IMR-90 (cell line): Measurements from ENCODE around the gene TMEM135. TPM values are rescaled to one million over a fixed set of nuclear protein-coding genes. Genes with fewer than 3 reads are reported as not detected.

Experiments
- ATAC-seq: fragments of 200-7000 bp; cut with Tn5 transposase; 2 replicates; pipeline ENCODE4 v1.9.1; 2020; ENCODE audit warnings: low read depth, mild to moderate bottlenecking, moderate library complexity
- BruUV-seq: library from RNA; stranded (reverse); fragments of 400-500 nt; replicated peaks from 2 replicates; lab custom pipeline; 2021; lab: Mats Ljungman, UMichigan
- CTCF ChIA-PET: fragments of 300-600 bp; formaldehyde crosslinking; extraction: SDS; loops from one replicate; lab custom pipeline; 2021; ENCODE audit warnings: antibody characterized with exemption; lab: Yijun Ruan, JAX
- POLR2A ChIA-PET: fragments of 300-600 bp; sonication (Branson Sonifier 250); formaldehyde crosslinking; loops from one replicate; lab custom pipeline; 2022; ENCODE audit warnings: antibody characterized with exemption; ENCODE audit not compliant: unreplicated experiment; lab: Charles Lee
- DNase-seq: peaks from one replicate; pipeline ENCODE4 v3.0.0; 2013
- H2AFZ ChIP-seq: replicated peaks from 2 replicates; pipeline ENCODE3; 2013; ENCODE audit warnings: low read length, mild to moderate bottlenecking; ENCODE audit not compliant: poor library complexity
- H2AK5ac ChIP-seq: 2 replicates; pipeline ENCODE4 v1.6.1; 2013; ENCODE audit warnings: low read depth, low read length, inconsistent platforms
- H2AK9ac ChIP-seq: replicated peaks from 2 replicates; pipeline ENCODE3; 2013; ENCODE audit warnings: mild to moderate bottlenecking, low read depth, low read length, moderate library complexity; ENCODE audit not compliant: poor library complexity
- H2BK120ac ChIP-seq: 2 replicates; pipeline ENCODE4 v1.6.1; 2013; ENCODE audit warnings: low read depth, low read length, inconsistent platforms
- H2BK15ac ChIP-seq: 3 replicates; pipeline ENCODE4 v1.6.1; 2013; ENCODE audit warnings: low read depth, low read length, inconsistent platforms
- H2BK20ac ChIP-seq: 2 replicates; pipeline ENCODE4 v1.6.1; 2013; ENCODE audit warnings: low read depth, mild to moderate bottlenecking, inconsistent platforms, low read length, moderate library complexity
- H2BK5ac ChIP-seq: 2 replicates; pipeline ENCODE4 v1.6.1; 2013; ENCODE audit warnings: mild to moderate bottlenecking, low read depth, low read length, inconsistent platforms; ENCODE audit not compliant: poor library complexity, severe bottlenecking
- H3K14ac ChIP-seq: replicated peaks from 2 replicates; pipeline ENCODE4 v1.6.1; 2013; ENCODE audit warnings: low read depth, low read length, inconsistent platforms
- H3K18ac ChIP-seq: 2 replicates; pipeline ENCODE4 v1.6.1; 2013; ENCODE audit warnings: low read depth, low read length, control low read depth
- H3K23ac ChIP-seq: 2 replicates; pipeline ENCODE4 v1.6.1; 2013; ENCODE audit warnings: low read depth, low read length, inconsistent platforms
- H3K27ac ChIP-seq: 2 replicates; pipeline ENCODE4 v1.5.1; 2013; ENCODE audit warnings: mild to moderate bottlenecking, control low read depth, low read length; ENCODE audit not compliant: insufficient read depth
- H3K27me3 ChIP-seq: 2 replicates; pipeline ENCODE4 v1.6.1; 2013; ENCODE audit warnings: low read length; ENCODE audit not compliant: control insufficient read depth, insufficient read depth
- H3K36me3 ChIP-seq: 2 replicates; pipeline ENCODE4 v1.6.1; 2013; ENCODE audit warnings: low read length, mixed read lengths; ENCODE audit not compliant: control insufficient read depth, insufficient read depth
- H3K4ac ChIP-seq: 2 replicates; pipeline ENCODE4 v1.6.1; 2013; ENCODE audit warnings: low read depth, low read length, inconsistent platforms
- H3K4me1 ChIP-seq: 2 replicates; pipeline ENCODE4 v1.6.1; 2013; ENCODE audit warnings: low read length, mixed read lengths; ENCODE audit not compliant: control insufficient read depth, insufficient read depth
- H3K4me2 ChIP-seq: 2 replicates; pipeline ENCODE4 v1.6.1; 2013; ENCODE audit warnings: low read depth, mild to moderate bottlenecking, control low read depth, low read length, moderate library complexity
- H3K4me3 ChIP-seq: 2 replicates; pipeline ENCODE4 v1.5.1; 2013; ENCODE audit warnings: low read depth, mild to moderate bottlenecking, control low read depth, low read length, moderate library complexity; ENCODE audit not compliant: insufficient read depth
- H3K56ac ChIP-seq: 2 replicates; pipeline ENCODE4 v1.6.1; 2013; ENCODE audit warnings: low read length, inconsistent platforms; ENCODE audit not compliant: insufficient read depth; ENCODE audit errors: extremely low read depth
- H3K79me1 ChIP-seq, 2 experiments: 2 replicates each; pipeline ENCODE4 v1.6.1; 2013; ENCODE audit warnings: low read length in 2 of 2, inconsistent platforms in 1 of 2, low read depth in 1 of 2
- H3K9ac ChIP-seq: 2 replicates; pipeline ENCODE4 v1.6.1; 2013; ENCODE audit warnings: low read depth, low read length, control low read depth
- H3K9me1 ChIP-seq: 2 replicates; pipeline ENCODE4 v1.6.1; 2013; ENCODE audit warnings: low read length, inconsistent platforms; ENCODE audit not compliant: insufficient read depth
- H3K9me3 ChIP-seq: 2 replicates; pipeline ENCODE4 v1.6.1; 2013; ENCODE audit warnings: low read length; ENCODE audit not compliant: control insufficient read depth, insufficient read depth
- H4K20me1 ChIP-seq: 2 replicates; pipeline ENCODE4 v1.6.1; 2013; ENCODE audit warnings: low read length, inconsistent platforms; ENCODE audit not compliant: insufficient read depth
- H4K5ac ChIP-seq: 2 replicates; pipeline ENCODE4 v1.6.1; 2013; ENCODE audit warnings: mild to moderate bottlenecking, low read depth, low read length, control low read depth
- H4K8ac ChIP-seq, 2 experiments: 2 replicates each; pipeline ENCODE4 v1.6.1; 2013; ENCODE audit warnings: low read depth in 2 of 2, low read length in 2 of 2, control low read depth in 1 of 2, inconsistent platforms in 1 of 2
- H4K91ac ChIP-seq: 2 replicates; pipeline ENCODE4 v1.6.1; 2013; ENCODE audit warnings: low read depth, low read length, inconsistent platforms; ENCODE audit not compliant: insufficient read depth
- CHD1 ChIP-seq: IDR thresholded peaks from 2 replicates; pipeline ENCODE4 v1.6.1; 2012; ENCODE audit warnings: low read depth, low read length, improper control_type of control experiment
- MXI1 ChIP-seq: IDR thresholded peaks from 2 replicates; pipeline ENCODE4 v1.6.1; 2012; ENCODE audit warnings: low read depth, mild to moderate bottlenecking, low read length, moderate library complexity, borderline replicate concordance
- RCOR1 ChIP-seq: IDR thresholded peaks from 2 replicates; pipeline ENCODE4 v1.6.1; 2012; ENCODE audit warnings: mild to moderate bottlenecking, low read length, improper control_type of control experiment; ENCODE audit not compliant: insufficient replicate concordance
- WGBS, 2 experiments: methylation state at CpG; one replicate each; pipeline versions ENCODE4 v1.1.5 to v1.1.7; 2013; ENCODE audit warnings: missing lambda C conversion rate in 2 of 2; ENCODE audit not compliant: insufficient read length in 1 of 2; ENCODE audit errors: extremely low coverage in 2 of 2; 5-methylcytosine and 5-hydroxymethylcytosine counted together
- dilution Hi-C: fragments of 300-500 bp; cut with HindIII; formaldehyde crosslinking; loops from one replicate; pipeline ENCODE4 v1.14.3; 2018; ENCODE audit warnings: low sequenced_read_pairs; ENCODE audit not compliant: unreplicated experiment
- in situ Hi-C: fragments of 300-500 bp; cut with MboI; formaldehyde crosslinking; loops from 3 replicates; pipeline ENCODE4 v1.14.3; 2019; ENCODE audit warnings: low sequenced_read_pairs, inconsistent platforms, mixed read lengths
- intact Hi-C: fragments of 100-400 bp; cut with micrococcal nuclease; formaldehyde crosslinking; loops from 2 replicates; pipeline ENCODE4 v1.10.0; 2022
- polyA plus RNA-seq, 3 experiments: library from polyadenylated mRNA; depleted of rRNA; stranded (reverse); fragments of >200 nt; gene quantifications; 2 replicates each; pipeline ENCODE4 v1.2.3, GENCODE V29; 2012; ENCODE audit warnings: low replicate concordance in 1 of 3
- total RNA-seq: library from RNA; depleted of rRNA; stranded (reverse); fragments of >200 nt; gene quantifications from 2 replicates; pipeline ENCODE4 v1.2.3, GENCODE V29; 2012

TMEM135 gene
- total and polyA plus RNA-seq, 2 of the 4 experiments (the other 2 are of a cell fraction): 3.9 to 5.9 TPM

DNA sequence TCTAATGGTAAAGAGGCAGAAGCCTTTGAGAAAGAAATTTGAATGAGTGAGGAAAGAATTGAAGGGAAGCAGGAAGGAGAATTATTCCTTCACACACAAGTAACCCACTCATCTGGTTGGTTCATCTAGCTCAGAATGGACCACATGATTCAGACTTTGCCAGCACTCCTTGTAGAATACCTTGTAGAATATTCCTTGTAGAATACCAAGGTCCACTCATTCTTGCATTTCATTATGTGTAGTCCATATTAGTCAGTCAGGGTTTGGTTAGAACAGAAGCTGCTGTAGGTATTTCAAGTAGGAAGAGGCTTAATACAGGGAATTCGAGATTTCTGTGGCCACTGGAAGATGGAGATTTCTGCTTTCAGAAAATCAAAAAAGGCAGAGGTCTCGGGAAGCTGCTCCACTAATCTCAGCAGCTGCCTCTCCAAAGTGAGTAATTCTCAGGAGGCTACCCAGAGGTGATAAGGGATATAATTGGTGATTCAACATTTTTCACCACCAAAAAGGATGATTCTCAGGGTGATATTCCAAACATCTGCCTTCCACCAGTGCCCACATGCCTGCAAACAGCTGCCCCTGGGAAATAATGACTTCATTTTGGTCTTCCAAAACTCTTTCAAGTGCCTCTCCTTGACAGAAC lies 329.1 kb downstream of the TMEM135 start:
- DNase-seq: no peak
- no CpG with 5 or more reads among the region's 2 CpGs for whole genome bisulfite sequencing, 2 experiments

More for the DNA sequence above, 329.1 kb downstream of the TMEM135 start:
- ChIA-PET POLR2A (no interaction called here), CTCF (interaction anchor here (0.7 kb wide), 1 partner anchor 11 kb away, joined by 3 read pairs; no protein-coding TSS in a partner anchor)
- Histone ChIP-seq H2BK20ac (no peak overlapping the region), H3K9ac (no peak overlapping the region), H2AFZ (no peak overlapping the region), H3K27ac (no peak overlapping the region), H3K4me2 (no peak overlapping the region), H2BK5ac (no peak overlapping the region), H2AK9ac (no peak overlapping the region), H3K23ac (no peak overlapping the region), H2BK15ac (no peak overlapping the region), H3K56ac (no peak overlapping the region), H3K4ac (no peak overlapping the region), H3K18ac (no peak overlapping the region), H3K9me1 (no peaks in the 10 kb centered on the region), H2AK5ac (no peak overlapping the region), H3K79me1 (no peaks in the 10 kb centered on the region), H4K8ac (no peak overlapping the region), H3K4me1 (no peaks in the 10 kb centered on the region), H3K27me3 (peaks cover 1% of the 10 kb centered on the region), H4K20me1 (no peaks in the 10 kb centered on the region), H4K91ac (no peak overlapping the region), H3K14ac (no peak overlapping the region), H3K9me3 (no peaks in the 10 kb centered on the region), H4K5ac (no peak overlapping the region), H2BK120ac (no peak overlapping the region), H3K36me3 (no peaks in the 10 kb centered on the region), H3K4me3 (no peak overlapping the region)
- in situ Hi-C loops (loop anchor here (25.0 kb wide), 4 partner anchors 345 to 1495 kb away; no protein-coding TSS in a partner anchor), intact Hi-C loops (no loop called here), dilution Hi-C loops (no loop called here)
- TF ChIP-seq MXI1: no peak
- no peak for TF ChIP-seq RCOR1
- TF ChIP-seq CHD1: no peak
- no TSS peak for BruUV-seq
- no peak for ATAC-seq
